ENCODE measurements around the gene WNT3. TPM values are rescaled to one million over a fixed set of nuclear protein-coding genes. Genes with fewer than 3 reads are reported as not detected.

WNT3 gene
- total and polyA plus RNA-seq, 10 of the 15 experiments (the other 5 are each of a cell fraction or from before 2014, with no cell fraction given) = 0.01 to 0.03 TPM; not detected in 8

- no peak for TF ChIP-seq IRF5 (IDR thresholded peaks at IDR 0.05; ENCODE audit: borderline replicate concordance)
- TF ChIP-seq MLLT1 (IDR thresholded peaks at IDR 0.05) = no peak
- TF ChIP-seq E2F4 (IDR thresholded peaks at IDR 0.05; ENCODE audit: low read depth, low read length) = no peak
- no peak for TF ChIP-seq ZBTB4 (CRISPR knock-in tag; IDR thresholded peaks at IDR 0.05)
- TF ChIP-seq SMAD5 (IDR thresholded peaks at IDR 0.05; ENCODE audit: low read depth) = no peak
- TF ChIP-seq ZZZ3 (IDR thresholded peaks at IDR 0.05; ENCODE audit: control insufficient read depth, insufficient read length, low read depth) = no peak
- no peak for TF ChIP-seq GABPA (IDR thresholded peaks at IDR 0.05; ENCODE audit: low read depth)
- no peak for TF ChIP-seq POLR2AphosphoS2 (IDR thresholded peaks at IDR 0.05; ENCODE audit: low read depth, low read length)
- no peak for TF ChIP-seq ZNF217 (IDR thresholded peaks at IDR 0.05)
Measured at GRCh38 chr17:46737326-46737725, 81.2 kb downstream of the WNT3 start (continued).

All from GM12878 (cell line).